AML-193 (cell line): ENCODE measurements around the gene ARHGEF16.
A peak's percentile ranks its signal among the peaks of the same experiment; 100 is the strongest.

Source experiments
- DNase-seq, 2 experiments: peaks; one replicate each; lab custom pipeline; 2025; lab: John Stamatoyannopoulos, UW

ARHGEF16 gene

DNA sequence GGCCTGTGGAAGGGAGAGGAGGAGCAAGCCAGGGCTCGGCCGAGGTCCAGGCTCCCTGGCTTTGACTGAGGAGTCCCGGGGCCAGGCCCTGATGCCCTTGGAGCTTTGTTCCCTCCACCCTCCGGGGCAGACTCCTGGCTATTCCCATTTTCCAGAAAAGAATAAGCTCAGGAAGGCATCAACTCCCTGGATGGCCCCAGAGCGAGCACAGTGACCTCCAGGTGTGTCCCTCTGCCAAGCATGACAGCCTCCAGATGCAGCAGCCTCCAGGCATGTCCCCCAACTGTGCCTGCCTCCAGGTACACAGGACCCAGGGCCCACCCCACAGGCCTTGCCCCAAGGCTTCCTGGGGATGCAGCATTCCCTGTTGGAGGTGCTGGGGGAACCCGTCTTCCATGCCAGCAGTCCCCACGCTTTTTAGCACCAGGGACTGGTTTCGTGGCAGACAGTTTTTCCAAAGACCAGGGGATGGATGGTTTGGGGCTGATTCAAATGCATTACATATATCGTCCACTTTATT lies 15.7 kb upstream of the ARHGEF16 start:
- no peak for DNase-seq

DNA sequence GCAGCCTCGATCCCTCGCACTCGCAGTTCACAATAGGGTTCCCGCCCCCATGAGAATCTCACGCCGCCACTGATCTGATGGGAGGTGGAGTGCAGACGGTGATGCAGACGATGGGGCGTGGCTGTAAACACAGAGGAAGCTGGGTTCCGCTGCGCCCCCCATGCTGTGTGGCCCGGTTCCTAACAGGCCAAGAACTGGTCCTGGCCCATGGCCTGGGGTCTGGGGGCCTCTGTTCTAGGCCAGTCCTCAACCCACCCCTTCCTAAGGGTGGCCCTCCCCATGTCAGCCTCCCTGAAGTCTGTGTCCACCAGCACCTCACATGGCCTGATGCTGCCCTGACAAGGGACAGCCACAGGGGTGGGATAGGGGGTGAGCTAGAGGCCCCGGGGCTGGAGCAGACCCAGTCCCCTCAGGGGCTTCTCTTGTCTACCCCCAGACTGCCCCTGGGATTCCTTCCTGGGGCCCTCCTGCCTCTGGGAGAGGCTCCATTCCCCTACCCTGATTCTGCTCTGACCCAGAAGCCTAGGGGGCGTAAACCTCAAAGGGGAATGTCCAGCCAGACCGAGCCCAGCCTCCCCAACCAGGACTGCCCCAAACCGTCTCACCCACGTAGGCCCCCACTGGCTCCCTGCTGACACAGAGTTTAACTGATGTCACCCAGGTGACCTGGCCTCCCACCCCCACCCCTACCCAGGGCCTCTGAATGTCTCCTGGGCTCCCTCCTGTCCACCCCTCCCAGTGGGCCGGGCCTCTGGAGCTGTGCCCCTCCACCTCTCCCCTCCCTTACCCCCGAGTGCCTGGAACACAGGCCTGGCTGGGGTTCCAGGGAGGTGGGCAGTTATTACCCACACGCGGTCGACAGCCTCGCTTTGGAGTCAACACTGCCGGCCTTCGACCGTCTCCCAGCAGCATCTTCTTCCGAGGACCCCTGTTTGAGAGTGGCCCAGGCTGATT lies 14.8 kb upstream of the ARHGEF16 start:
- no peak for DNase-seq

DNA sequence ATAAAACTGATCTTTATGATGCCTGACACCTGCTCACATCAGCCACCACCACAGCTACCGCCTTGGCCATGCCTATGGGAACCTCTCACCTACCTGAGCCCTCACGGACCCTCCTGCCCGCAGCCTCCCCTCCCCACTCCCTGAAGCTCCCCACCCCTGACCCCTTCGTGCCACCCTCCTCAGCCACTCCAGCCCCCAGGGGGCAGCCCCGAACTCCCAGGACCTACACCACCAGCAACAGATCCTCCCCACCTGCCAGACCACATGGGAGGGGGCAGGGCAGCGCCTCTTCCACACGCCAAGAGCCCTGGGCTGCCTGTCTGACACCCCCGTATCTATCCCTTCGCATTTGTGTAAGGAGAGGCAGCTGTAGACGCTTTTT lies 14.2 kb upstream of the ARHGEF16 start:
- no peak for DNase-seq

DNA sequence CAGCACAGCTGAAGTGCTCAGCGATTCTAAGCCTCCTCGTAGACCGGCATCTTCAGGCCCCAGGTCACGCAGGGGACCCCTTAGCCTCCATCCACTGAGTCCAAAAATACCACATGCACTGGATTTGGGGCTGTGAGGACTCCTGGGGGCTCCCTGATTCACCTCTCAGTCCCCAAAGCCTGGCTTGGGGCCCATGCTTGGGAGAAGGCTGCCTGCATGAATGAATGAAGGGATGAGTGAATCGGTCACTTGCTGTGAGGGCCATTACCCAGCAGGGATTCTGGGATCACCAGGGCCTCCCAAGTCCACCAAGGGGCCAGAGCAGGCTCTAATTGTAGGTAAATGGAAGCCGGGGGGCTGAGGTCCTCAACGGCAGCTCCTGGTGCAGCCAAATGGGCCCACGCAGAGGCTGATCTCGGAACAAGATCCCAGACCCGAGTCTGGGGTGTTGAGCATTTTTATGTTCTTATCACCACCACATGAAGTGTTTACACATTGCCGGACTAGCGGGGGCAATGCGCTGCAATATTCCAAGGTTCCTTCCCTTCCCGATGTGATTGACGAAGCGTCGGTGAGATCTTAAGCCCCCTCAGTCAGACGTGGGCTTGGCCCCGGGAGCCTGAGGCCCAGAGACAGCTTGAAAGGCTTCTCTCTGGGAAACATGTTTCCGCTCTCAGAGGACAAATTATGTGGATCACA lies 13.6 kb upstream of the ARHGEF16 start:
- no peak for DNase-seq

DNA sequence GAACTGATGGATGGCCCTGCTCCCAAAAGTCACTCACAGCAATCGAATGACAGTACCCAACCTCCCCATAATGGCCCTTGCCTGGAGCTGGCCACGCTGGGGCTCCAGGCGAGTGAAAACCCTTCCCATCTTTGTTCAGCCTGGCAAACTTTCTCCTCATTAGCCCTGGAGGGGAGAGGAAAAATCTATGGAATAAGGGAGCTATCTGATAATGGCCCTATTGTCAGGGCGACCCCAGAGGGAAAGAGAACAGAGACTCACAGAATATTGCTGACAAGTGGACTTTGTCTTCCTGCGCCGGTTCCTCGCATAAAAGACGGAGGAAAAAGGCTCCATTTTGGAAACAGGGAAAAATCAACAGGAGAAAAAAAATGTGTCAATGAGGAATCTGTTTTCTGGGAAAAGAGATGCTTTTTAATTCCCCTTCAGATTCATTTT lies 13.0 kb upstream of the ARHGEF16 start:
- DNase-seq = no peak

DNA sequence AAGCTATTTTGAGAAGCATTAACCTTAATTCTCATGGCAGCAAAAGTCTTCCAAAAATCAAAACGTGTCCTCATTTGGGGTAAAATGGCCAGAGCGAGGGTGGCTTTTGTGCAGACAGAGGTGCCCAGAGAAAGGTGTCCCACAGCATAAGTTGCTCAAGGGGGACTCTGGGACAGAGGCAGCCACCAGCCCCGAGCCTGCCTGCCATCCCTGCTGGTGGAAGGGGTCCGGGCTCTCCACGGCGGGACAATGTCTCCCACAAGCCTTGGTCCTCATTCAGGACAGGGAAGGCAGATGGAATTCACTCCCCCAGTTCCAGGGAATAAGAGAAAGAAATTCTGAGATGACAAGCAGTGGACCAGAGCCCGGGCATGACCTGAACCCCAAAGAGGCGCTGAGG lies 12.6 kb upstream of the ARHGEF16 start:
- DNase-seq = no peak

DNA sequence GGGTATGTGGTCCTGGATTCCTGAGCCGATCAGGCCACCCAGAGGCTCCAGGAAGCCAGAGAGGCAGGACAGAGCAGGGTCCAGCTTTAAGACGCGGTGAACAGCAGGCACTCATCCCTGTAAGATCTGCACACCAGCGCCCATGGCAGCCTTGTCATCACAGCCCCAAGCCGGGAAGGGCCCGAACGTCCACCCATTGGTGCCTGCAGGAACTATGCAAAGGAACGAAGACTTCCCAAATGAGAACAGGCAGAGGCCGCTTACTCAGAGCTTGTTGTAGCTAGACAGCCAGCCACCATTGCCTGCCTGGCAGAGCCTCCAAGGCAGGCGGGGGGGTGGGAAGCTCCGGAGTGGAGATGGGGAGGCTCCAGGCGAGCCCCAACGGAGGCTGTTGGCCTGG lies 12.1 kb upstream of the ARHGEF16 start:
- no peak for DNase-seq

DNA sequence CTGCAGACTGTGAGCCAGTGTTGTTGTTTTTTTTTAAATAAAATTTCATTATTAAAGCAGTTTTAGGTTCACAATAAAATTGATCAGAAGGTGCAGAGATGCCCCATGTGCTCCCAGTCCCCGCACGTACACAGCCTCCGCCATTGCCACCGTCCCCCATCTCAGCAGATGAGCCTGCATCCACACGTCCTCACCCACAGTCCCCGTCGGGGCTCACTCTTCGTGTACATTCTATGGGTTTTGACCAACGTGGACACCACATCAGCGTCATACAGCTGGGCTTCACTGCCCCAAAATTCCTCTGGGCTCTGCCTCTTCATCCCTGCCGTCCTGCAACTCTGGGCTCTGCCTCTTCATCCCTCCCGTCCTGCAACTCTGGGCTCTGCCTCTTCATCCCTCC lies 11.6 kb upstream of the ARHGEF16 start:
- no peak for DNase-seq

DNA sequence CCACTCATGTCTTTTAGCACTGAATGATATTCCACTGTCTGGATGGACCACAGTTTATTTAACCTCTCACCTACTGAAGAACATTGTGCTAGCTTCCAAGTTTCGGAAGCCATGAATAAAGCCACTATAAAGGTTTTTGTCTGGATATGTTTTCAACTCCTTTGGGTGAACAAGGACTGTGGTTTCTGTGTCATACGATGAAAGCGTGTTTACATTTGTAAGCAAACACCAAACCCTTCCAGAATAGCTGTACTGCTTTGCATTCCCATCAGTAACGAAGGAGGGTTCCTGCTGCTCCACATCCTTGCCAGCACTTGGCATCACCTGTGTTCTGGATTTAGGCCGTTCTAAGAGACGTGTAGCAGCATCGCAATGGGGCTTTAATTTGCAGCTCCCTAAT lies 10.7 kb upstream of the ARHGEF16 start:
- DNase-seq = no peak

DNA sequence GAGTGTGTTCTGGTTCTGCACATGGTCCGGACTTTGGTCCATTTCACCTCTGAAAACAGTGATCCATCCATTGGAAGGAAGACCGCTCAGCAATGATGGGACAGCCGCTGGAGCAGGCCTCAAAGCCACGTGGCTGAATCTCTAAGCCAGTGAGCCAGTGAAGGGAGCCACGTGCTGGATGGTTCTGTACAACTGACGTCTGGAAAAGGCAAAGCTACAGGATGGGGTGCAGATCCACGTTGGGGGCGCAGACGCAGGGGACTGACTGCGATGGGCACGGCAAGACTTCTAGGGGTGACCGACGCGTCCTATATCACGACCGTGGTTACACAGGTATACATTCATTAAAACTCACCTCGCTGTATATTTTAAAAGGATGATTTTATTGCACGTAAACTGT lies 10.2 kb upstream of the ARHGEF16 start:
- no peak for DNase-seq

DNA sequence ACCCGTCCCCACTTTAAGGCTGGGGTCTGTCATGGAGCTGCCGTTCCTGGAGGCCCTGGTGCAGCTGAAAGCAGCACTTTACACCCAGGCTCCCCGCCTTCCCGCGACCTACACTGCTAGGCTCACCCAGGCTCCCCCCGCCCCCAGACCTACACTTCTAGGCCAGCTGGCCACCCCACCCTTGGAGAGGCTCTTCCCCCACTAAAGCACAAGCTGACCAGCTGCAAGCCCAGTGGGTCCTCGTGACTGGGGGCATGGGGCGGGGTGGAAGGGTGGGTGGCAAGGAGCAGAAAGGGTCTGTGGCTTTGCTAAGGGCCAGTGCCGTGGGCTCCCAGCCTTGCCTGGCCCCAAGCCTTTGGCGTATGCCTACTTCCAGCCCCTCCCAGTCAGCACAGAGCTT lies 9.7 kb upstream of the ARHGEF16 start:
- no peak for DNase-seq

DNA sequence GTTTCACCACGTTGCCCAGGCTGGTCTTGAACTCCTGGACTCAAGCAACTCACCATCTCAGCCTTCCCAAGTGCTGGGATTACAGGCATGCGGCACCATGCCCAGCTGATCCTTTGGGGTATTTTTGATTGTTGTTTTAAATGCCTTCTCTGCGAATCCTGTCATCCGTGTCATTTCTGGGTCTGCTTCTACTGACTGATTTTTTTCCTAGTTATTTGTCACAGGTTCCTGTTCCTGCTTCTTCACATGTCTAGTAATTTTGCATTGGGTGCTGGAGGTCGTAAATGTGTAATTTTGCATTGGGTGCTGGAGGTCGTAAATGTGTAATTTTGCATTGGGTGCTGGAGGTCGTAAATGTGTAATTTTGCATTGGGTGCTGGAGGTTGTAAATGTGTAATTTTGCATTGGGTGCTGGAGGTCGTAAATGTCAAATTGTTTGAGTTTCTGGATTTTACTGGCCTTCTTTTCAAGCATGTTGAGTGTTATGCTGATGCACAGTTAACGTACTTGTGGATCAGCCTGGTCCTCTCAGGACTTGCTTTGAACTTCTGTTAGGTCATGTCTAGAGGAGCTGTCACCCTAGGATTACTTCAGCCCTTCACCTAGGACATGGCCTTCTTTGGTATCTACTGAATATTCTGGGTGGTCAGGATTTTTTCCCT lies 4.1 kb upstream of the ARHGEF16 start:
- DNase-seq = no peak

DNA sequence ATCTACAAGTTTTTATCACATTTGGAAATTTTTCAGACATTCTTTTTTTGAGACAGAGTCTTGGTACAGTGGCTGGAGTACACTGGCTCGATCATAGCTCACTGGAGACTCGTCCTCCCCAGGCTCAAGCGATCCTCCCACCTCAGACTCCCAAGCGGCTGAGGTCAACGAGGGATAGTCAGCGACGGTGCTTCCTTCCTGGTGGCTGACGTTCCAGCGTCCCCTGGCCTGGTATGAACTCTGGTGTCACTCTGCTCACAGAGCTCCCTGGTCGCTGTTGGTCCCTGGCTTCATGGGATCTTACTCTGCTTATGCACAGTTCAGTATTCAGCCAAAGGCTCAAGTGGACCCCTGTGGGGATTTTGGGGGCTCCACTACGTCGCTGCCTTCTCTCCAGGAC lies 3.5 kb upstream of the ARHGEF16 start:
- no peak for DNase-seq

DNA sequence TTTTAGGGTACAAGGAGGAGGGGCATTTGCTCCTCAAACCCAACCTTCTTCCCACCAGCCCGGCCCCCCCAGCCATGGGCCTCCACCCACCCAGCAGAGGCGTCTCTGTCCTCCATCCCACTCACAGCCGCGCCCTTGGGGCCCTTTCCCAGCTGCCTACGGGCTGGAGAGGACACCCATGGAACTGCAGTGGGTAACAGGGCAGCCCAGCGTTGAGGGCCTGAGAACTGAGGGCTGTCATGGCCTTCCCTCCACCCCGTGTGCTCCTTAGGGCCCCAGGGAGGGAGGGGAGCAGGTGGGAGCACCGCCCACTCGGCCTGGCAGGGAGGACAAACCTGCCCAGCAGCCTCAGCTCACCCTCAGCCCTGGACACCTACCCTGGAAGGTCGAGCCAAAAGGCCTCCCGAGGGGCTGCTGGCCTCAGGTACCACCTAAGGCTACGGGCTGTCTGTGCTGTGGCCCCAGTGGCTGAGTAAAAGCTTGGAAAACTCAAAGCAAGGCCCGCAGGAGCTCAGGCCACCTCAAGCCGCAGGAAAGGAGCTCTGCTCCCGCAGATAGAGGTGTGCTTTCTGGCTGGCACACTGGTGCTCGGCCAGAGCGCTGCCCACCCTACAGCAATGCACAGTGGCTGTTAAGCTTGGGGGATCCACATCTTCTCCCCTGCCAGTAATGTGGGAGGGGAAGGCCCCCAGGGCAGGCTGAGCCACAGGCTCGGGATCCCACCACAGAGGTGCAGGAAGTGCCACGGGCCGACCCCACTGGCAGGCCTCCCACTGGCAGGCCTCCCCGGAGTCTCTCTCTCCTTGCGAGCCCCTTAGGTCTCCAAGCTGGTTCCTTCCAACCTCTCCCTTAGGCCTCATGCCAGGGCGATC lies 2.2 kb upstream of the ARHGEF16 start:
- no peak for DNase-seq

DNA sequence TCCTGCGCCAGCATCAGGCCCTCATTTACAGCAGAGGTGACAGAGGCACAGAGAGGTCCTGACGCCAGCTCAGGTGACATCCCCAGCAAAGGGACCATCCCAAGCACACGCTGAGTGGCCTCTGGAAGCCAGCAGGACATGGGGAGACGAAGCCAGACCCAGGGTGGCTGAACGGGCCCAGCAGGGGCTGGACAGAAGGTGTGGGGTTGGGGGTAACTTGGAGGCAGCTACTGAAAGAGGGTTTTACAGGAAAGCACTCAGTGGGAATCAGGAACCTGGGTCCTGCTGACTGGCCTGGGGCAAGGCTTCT lies 1.6 kb upstream of the ARHGEF16 start:
- no peak for DNase-seq

DNA sequence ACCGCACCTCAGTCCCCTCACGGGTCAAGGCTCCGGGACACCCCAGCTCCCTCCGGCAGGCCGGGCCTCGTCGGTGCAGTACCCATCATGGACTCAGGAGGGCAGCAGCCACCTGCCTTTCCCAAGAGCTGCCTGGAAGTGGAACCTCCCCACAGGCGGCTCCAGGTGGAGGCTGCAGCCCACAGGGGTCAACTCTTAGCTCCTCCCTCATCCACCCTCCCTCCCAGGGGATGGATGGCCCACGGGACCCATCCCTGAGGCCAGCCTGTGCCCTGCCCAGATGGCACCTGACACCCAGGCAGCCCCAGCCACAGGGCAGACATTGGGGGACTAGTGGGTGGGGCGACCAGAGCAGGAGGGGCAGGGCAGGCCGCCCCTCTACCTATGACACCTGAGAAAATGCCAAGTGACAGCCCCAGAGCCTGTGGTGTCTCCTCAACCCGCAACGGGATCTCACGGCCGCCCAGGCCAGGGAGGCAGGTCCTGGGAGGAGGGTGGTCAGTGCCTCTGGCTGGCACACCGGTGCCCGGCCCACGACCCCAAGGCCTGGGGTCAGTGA lies 1.2 kb upstream of the ARHGEF16 start:
- DNase-seq = peak; percentile 29 to 36

DNA sequence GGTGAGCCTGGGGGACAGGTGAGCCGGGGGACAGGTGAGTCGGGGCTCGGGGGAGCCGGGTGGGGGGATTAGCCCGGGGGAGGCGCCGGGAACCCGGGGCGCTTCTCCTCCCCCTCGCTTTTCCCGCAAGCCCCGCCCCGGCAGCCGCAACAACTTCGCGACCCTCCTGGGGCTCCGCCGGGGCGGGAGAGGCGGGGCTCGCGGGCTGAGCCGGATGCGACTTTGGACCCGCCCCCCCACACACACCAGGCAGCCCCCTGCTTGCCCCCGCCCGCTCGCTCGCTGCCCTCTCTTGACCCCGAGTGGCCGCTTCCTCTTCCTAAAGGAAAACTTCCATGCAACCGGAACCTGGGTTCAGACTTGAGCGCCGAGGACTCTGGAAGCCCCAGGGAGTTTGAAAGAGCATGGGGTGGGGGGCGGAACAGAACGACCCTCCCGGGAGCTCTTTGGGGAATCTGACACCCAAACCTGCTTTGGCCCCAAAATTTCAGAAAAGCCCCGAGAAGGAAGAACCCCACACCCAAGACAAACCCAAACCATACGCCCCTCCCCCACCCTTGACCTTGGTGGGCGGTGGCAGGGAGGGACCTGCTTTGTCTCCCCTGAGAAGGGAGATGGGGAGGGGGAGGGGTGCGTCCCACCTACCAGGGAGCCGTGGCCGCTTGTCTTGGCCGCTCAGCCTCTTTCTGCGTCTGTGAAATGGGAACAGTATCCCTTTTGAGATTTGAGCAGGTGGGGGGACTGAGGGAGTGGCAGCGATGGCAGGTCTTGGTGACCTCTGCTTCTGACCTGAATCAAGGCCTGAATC lies 550 bp downstream of the ARHGEF16 start:
- no peak for DNase-seq

DNA sequence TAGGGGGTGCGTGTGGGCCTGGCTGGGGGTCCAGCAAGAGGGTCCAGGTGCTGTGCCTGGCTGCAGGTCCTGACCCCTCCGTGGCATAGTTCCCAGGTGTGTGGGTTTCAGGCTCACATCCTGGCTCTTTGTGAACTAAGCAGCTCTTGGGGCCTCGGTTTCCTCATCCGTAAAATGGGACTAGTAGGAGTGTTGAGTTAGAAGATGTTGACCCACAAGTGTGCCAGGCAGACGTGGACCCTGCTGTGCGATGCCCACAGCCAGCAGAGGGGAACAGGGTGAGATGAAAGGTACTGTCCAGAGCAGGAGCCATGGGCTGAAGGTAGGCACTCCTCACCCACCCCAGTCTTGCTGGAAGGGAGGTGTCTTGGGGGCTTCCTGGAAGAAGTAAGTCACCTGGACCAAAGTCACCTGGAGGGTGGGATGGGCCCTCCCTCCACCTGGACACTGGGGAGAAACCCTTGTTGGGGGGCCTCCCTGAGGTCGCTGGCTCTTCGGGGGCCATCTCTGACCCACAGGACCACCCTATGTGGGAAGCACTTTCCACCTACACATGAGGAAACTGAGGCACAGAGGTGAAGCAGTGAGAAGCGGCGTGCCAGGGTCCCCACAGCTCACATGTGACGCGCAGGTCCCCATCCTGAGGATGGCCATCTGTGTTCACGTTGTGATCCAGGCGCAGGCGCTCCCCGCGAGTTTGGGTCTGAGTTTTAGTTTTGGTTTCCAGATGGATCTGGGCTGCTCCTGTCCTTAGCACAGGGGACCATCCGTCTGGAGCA lies 1.4 kb downstream of the ARHGEF16 start:
- DNase-seq = no peak

DNA sequence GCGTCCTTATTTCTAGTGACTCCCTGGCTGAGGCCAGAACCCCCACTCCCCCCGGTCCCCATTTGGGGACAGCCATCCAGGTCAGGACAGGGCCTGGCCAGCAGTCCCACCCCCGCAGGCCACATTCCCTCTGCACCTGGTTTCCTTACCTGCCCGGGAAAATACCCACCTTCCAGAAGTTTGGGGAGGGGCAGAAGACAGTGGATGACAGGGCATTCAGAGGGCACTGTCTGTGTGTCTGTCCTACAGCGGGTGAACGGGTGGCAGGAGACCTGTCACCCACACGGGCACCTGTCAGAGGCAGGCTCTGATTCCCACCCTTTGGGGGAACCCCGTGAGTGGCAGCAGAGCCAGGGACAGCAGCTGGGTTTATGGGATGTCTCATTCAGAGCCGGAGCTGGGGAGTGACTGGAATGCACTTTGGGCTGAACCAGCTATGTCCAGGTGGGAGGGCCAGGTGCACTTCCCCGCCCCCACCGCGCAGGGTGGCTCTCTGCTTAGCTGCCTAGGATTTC lies 2.0 kb downstream of the ARHGEF16 start:
- no peak for DNase-seq
